HEK293 (cell line): ENCODE measurements around the gene DNTTIP2.

Experiments used
- GLIS1 ChIP-seq: fragments of 450-650 bp; formaldehyde crosslinking; IDR thresholded peaks from 2 replicates; pipeline ENCODE4 v1.5.1; 2016; ENCODE audit warnings: missing biosample characterization, missing genetic modification characterization
- PBX3 ChIP-seq: sonication (generic); formaldehyde crosslinking; IDR thresholded peaks from 2 replicates; pipeline ENCODE4 v1.8.1; 2022; ENCODE audit warnings: mild to moderate bottlenecking, moderate library complexity, missing genetic modification reagents
- ZNF274 ChIP-seq, 2 experiments: fragments of 200-500 bp in 1 of 2; fragments of 450-650 bp in 1 of 2; sonication (Bioruptor generic) in 1 of 2; formaldehyde crosslinking in 1 of 2; IDR thresholded peaks; 2 replicates each; pipeline versions ENCODE4 v1.5.1 to v1.6.1; 2014 to 2016; ENCODE audit warnings: borderline replicate concordance in 1 of 2, inconsistent platforms in 1 of 2, low read length in 1 of 2, missing biosample characterization in 1 of 2, missing genetic modification characterization in 1 of 2
- TF ChIP-seq, protein P1 (sequence below): fragments of 450-650 bp; formaldehyde crosslinking; IDR thresholded peaks from 2 replicates; pipeline ENCODE4 v1.5.1; 2016; ENCODE audit warnings: missing biosample characterization, missing genetic modification characterization

DNA sequence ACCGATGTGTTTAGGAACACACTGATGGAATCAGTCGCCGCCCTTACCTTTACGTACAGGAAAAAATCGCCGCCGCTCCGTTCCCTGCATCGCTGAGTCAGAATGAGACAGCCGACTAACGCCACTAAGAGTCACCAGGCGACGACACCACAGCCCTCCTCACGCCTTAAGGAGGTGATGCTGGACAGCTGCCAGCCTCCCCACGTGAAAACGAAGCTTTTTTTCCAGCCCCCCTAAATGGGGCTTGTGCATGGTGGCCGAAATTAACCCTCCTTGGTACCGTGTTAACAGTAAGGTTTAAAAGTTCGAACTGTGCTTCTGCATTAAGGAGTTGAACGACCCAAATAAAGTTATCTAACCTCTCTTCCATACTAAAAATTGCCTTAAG, 511 bp downstream of the DNTTIP2 start:
- TF ChIP-seq, protein P1, sequence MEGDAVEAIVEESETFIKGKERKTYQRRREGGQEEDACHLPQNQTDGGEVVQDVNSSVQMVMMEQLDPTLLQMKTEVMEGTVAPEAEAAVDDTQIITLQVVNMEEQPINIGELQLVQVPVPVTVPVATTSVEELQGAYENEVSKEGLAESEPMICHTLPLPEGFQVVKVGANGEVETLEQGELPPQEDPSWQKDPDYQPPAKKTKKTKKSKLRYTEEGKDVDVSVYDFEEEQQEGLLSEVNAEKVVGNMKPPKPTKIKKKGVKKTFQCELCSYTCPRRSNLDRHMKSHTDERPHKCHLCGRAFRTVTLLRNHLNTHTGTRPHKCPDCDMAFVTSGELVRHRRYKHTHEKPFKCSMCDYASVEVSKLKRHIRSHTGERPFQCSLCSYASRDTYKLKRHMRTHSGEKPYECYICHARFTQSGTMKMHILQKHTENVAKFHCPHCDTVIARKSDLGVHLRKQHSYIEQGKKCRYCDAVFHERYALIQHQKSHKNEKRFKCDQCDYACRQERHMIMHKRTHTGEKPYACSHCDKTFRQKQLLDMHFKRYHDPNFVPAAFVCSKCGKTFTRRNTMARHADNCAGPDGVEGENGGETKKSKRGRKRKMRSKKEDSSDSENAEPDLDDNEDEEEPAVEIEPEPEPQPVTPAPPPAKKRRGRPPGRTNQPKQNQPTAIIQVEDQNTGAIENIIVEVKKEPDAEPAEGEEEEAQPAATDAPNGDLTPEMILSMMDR (tag by site-specific recombination): no peak
- TF ChIP-seq PBX3 (CRISPR knock-in tag) (no peak), ZNF274 (IDR thresholded peaks at IDR 0.05; ENCODE audit: low read length) (no peak), ZNF274 (tag by site-specific recombination; IDR thresholded peaks at IDR 0.05; ENCODE audit: borderline replicate concordance) (no peak), GLIS1 (tag by site-specific recombination) (no peak)
